Vagina (tissue), 2 donors: ENCODE measurements around the gene VRK1.

Experiments
- CTCF ChIP-seq, 3 experiments: fragments of 450-650 bp in 2 of 3; fragments of 200-600 bp in 1 of 3; sonication (generic) in 1 of 3; IDR thresholded peaks; one replicate each; pipeline ENCODE4 v1.5.1; 2017 to 2019; ENCODE audit warnings: antibody characterized with exemption in 3 of 3, mild to moderate bottlenecking in 2 of 3, moderate library complexity in 2 of 3
- POLR2A ChIP-seq, 2 donors: fragments of 450-650 bp; IDR thresholded peaks; one replicate each; pipeline ENCODE4 v1.6.1; 2017; ENCODE audit warnings: antibody characterized with exemption in 2 of 2, mild to moderate bottlenecking in 2 of 2, moderate library complexity in 2 of 2
- POLR2AphosphoS5 ChIP-seq, 2 donors: sonication (generic); formaldehyde crosslinking; IDR thresholded peaks; one replicate each; pipeline ENCODE4 v1.9.0; 2017; ENCODE audit warnings: antibody characterized with exemption in 2 of 2, mild to moderate bottlenecking in 2 of 2, low read depth in 1 of 2; ENCODE audit not compliant: insufficient read depth in 1 of 2

- TF ChIP-seq CTCF (IDR thresholded peaks at IDR 0.05) (no peak), POLR2AphosphoS5 (IDR thresholded peaks at IDR 0.05; ENCODE audit: insufficient read depth in 1 of 2, low read depth in 1 of 2) (no peak), POLR2A (IDR thresholded peaks at IDR 0.05) (no peak)
Measured at GRCh38 chr14:96821501-96821900, 24.3 kb downstream of the VRK1 start.
